SH-SY5Y (cell line): ENCODE measurements around the gene ROR1.

Experiments
- GATA2 ChIP-seq: IDR thresholded peaks from 2 replicates; pipeline ENCODE4 v1.6.1; 2011; ENCODE audit warnings: mild to moderate bottlenecking, low read depth, low read length
- GATA3 ChIP-seq: IDR thresholded peaks from 2 replicates; pipeline ENCODE4 v1.6.1; 2011; ENCODE audit warnings: low read depth, mild to moderate bottlenecking, low read length, moderate library complexity

The ROR1 gene

DNA sequence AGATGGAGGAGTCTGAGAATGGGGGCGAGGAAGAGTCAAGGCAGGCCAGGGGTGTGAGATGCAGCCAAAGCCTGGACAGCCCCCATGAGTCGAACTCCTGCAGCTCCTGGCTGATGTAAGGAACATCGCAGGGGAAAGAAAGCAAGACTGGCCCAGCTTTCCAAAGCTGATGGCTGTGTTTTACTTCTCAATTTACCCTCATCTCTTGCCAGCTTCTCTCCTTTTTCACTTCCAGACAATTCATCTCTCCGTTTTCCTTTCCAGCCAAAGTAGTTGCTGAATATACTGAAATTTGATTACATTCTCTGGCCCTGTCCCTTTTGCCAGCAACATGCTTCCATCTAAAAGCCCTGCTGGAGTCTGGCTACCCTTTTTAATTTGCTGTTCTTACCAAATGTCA, 389.6 kb downstream of the ROR1 start:
- TF ChIP-seq GATA3, result no peak
- TF ChIP-seq GATA2, result no peak

DNA sequence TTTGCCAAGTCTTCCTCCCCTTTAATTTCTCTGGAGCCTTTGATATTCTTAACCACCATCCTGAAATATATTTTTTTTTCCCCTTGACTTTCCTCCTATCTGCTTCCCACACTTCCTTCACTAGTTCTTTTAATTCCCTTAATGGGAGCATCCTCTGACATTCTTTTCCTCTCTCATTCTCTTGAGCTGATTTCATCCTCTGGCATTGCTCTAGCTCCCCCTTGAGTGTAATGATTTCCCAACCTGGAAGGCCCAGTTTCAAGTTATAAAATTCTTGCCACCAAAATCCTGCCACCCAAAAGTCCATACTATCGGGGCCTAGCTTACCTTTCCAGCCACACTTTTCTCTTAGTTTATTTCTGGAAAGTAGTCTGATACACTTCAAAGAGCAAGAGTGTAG, 390.2 kb downstream of the ROR1 start:
- TF ChIP-seq GATA3 (no peak), GATA2 (no peak)

- TF ChIP-seq GATA3 (no peak), GATA2 (no peak)
Measured at GRCh38 chr1:64166629-64167028, 392.8 kb downstream of the ROR1 start.

DNA sequence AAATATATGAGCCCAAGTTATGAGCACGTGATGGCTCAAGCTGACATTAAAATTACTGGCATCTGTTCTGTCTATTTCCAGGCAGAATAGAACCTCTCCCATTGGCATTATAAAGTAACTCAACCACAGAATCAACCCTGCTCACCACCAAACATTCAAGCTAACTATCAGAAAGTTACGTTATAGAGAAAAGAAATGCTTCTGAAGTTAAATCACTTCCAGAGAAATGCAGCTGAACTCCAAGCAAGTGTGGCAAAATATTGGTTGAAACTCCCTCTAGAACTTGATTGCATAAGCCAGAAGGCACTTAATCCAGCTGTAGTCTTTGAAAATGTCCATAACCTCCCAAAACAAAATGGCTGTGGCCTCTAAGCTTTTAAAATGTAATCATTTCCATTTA, 393.4 kb downstream of the ROR1 start:
- no peak for TF ChIP-seq GATA2
- TF ChIP-seq GATA3, result no peak

DNA sequence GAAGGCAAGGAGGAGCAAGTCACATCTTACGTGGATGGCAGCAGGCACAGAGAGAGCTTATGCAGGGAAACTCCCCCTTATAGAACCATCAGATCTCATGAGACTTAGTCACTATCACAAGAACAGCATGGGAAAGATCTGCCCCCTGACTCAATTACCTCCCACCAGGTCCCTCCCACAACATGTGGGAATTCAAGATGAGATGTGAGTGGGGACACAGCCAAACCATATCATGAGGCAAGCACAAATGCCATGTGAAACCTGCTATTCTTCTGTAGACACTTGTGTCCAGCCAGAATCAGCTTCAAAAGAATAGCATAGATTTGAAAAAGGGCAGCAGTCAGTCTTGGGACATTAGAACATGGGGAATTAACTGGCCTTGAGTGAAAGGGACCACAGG, 397.4 kb downstream of the ROR1 start:
- TF ChIP-seq GATA3 (no peak), GATA2 (no peak)

DNA sequence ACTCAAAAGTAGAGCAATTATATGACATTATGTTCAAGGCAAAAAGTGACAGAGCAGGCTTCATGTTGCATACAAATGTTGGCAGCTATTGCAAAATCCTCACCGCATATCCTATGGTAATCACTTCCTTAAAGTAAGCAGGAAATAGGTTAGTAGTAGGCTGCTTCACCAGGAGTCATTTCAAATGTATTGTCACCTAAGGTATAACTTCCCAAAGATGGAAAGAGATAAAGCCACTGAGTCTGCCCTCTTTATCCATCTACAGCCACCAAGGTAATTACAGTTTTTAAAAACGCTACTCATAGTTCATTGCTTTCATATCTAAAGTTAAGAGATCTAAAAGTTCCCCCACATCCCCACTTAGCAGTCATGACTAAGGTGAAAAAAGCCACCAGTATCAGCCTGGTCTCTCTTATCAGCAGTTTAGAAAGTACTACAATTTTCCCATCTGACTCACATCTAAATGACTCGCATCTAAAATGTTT, 398.0 kb downstream of the ROR1 start:
- TF ChIP-seq GATA2, result peak; percentile 59
- TF ChIP-seq GATA3, result no peak

DNA sequence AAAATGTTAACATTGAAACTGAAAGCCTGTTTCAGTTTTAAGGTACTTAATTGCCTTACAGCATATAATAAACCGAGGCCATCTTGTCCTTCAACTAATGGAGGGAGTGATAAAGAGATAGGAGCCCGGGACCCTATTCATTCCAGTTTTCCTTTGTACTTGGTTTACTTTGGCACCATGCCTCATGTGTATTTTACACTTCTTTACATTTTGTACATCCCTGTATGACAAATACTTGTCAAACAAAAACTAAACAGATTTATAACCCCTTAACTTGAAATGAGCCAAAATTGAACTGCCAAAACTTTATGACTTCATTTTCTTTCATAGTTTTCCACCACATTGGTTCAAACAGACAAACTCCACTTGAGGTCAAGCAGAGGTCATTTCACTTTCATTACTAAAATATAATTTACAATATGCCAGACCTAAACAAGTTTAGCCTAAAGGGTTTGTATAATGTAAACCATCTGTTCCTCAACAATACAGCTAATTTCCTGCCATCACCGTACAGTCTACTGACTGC, 398.7 kb downstream of the ROR1 start:
- TF ChIP-seq GATA3 (peak; percentile 88), GATA2 (peak; percentile 77)

DNA sequence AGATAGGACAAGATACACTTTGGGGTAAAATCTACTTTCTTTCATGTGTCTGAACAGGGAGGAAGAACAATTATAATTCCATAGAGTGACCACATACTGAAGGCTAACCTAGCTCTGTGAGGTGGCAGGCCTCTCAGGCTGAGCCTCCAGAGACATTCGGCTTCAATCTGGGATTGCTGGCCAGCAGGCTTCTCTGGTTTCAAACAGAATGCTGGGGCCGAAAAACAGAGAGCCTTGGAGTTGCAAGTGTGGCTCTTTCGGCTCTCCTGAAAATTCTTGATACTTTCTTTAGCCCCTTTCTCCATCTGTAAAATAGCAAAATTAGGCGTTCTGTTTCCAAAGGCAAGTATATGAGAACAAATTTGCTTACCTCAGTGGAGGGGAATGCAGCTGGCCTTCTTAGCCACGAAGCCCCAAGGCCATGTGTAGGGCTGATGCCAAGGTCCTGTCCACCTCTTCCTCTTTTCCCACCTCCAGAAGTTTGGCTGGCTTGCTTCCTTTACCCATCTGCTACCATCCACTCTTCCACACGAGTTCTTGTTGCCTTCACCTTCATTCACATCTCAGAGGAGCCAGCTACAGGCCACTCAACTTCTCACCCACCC, 399.6 kb downstream of the ROR1 start:
- TF ChIP-seq GATA3 (no peak), GATA2 (no peak)

GRCh38 chr1:64175639-64176038, 401.8 kb downstream of the ROR1 start:
- TF ChIP-seq GATA2, result no peak
- TF ChIP-seq GATA3, result no peak

GRCh38 chr1:64176659-64177058, 402.8 kb downstream of the ROR1 start:
- no peak for TF ChIP-seq GATA2
- no peak for TF ChIP-seq GATA3

DNA sequence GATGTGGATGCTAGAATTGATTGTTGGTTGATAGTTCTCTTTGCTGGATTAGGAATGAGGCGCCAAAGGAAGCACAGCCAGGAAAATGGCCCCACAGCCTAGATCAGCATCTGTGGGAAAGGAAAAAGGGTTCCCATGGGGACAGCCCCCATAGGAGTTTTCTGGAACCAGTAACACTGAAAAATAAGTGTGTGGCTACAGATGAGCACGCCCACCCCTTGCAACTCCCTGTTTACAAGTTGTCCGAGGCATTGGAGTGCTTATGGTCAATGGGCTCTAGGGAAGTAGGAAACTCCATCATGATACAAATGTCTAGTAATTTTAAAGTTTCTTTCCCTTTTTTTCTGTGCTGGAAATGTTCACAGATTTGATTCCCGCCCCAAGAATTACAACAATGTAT, 405.8 kb downstream of the ROR1 start:
- TF ChIP-seq GATA3 (no peak), GATA2 (no peak)

GRCh38 chr1:64182207-64182606, 408.4 kb downstream of the ROR1 start:
- TF ChIP-seq GATA2 (no peak), GATA3 (no peak)

DNA sequence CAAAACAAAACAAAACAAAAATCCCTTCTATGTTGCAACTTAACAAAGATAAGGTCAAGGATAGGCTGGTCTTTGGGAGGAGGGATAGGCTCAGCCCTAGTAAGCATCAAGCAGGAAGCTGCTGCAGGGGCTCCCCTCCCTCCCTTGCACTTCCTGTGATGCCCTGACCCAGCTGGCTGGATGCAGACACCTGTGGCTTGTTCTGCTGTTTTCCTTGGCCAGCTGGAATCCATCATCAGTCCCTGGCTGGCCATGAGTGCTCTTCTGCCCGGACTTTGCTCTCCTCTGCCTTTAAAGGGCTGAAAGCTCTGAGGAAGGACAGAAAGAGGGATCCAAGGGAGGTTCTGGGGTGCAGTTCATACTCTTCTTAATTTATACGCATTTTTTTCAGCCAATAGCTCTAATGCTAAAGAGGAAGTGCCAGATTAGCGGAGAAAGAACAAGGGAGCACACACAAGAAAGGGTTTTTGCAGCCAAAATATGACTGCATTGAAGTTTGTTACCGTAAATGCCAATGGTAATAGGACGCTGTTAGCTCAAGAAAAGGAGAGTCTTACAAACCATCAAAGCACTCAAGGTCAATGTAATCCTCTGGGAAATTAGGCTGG, 409.7 kb downstream of the ROR1 start:
- TF ChIP-seq GATA2, result no peak
- TF ChIP-seq GATA3, result no peak

DNA sequence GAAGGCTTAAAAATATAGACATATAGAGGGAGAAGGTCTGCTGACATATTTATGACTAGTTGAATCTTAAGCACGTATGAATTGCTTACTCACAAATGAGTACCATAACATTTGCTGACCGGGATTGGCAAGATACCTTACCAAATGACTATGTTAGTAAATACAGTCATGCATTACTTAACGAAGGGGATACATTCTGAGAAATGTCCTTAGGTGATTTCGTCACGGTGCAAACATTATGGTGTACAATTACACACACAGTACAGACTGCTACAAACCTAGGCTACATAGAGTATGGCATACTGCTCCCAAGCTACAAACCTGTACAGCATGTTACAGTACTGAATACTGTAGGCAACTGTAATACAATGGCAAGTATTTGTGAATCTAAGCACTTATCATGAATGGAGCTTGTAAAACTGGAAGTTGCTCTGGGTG, 410.2 kb downstream of the ROR1 start:
- TF ChIP-seq GATA2 (no peak), GATA3 (no peak)

DNA sequence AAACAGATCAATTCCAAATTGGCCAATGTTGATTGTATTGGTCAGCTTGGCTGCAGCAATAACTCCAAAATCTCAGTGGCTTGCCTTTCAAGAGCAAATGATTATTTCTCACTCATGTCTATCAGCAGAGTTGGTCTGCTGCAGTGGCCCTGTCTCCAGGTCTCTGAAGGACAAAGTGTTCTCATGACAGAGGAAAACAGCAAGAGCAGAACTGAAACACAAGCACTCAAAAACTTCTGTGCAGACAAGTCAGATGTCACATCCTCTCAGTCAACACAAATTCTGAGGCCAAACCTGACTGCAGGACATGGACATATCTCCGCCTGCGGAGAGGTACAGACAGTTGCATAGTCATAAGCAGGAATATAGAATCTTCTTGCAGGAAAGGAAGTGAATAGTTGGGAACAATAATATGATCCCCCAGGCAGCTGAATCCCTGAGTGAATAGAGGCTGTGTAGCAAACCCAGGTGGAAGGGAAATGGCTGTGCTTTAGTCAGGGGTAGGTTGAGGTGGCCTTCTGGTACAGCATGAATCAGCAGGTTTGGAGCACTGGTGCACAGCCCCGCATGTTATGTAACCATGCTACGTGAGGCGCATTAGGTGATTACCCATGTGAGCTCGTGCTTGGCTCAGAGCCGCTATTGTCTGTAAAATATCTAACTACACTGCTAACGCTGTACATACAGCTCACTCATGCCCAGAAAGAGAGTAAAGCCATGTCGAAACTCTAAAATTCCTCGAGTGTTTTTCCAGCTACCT, 412.5 kb downstream of the ROR1 start:
- no peak for TF ChIP-seq GATA2
- TF ChIP-seq GATA3, result no peak

DNA sequence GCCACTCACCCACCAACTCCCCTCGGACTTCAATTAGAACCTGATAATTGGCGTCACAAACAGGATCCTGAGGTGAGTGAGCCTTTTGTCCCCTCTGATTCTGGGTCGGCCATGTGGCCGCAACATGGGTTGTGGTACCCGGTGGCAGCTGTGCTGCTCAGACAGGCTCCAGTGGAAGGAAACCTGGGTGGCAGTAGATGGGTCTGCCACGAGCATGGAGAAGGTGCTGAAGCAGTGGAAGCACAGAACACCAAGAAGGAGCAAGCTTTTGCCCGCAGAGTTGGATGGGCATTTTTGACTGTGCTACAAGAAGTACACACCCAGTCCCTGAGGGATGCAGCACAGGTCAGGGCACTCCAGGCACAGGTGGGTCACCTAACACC, 413.1 kb downstream of the ROR1 start:
- TF ChIP-seq GATA2, result no peak
- no peak for TF ChIP-seq GATA3
